DMS53 treated with DMSO at 0.1 percent for 48 hours (cell line): Measurements from ENCODE around the gene MDGA2.
A peak's percentile ranks its signal among the peaks of the same experiment; 100 is the strongest.

Experiments used
- DNase-seq: peaks from one replicate; lab custom pipeline; 2025; ENCODE audit not compliant: unreplicated experiment; lab: John Stamatoyannopoulos, UW

Gene MDGA2

GRCh38 chr14:47490766-47491165 lies 184.6 kb downstream of the MDGA2 start:
- DNase-seq = no peak

- no peak for DNase-seq
Observed at GRCh38 chr14:47490353-47490752, 185.1 kb downstream of the MDGA2 start.

GRCh38 chr14:47485421-47485820 lies 190.0 kb downstream of the MDGA2 start:
- DNase-seq = no peak

- DNase-seq = no peak
Observed at GRCh38 chr14:47483449-47483848, 192.0 kb downstream of the MDGA2 start.

- DNase-seq = no peak
Observed at GRCh38 chr14:47471075-47471474, 204.3 kb downstream of the MDGA2 start.

- DNase-seq = no peak
Observed at GRCh38 chr14:47466916-47467315, 208.5 kb downstream of the MDGA2 start.

- no peak for DNase-seq
Observed at GRCh38 chr14:47454025-47454424, 221.4 kb downstream of the MDGA2 start.

- DNase-seq = no peak
Observed at GRCh38 chr14:47447076-47447475, 228.3 kb downstream of the MDGA2 start.

- DNase-seq = peak; percentile 55
Observed at GRCh38 chr14:47442211-47442610, 233.2 kb downstream of the MDGA2 start.

- DNase-seq = no peak
Observed at GRCh38 chr14:47439953-47440352, 235.5 kb downstream of the MDGA2 start.

- no peak for DNase-seq
Observed at GRCh38 chr14:47438650-47439140, 236.7 kb downstream of the MDGA2 start.

GRCh38 chr14:47435331-47435965 lies 240.0 kb downstream of the MDGA2 start:
- no peak for DNase-seq

GRCh38 chr14:47427629-47428028 lies 247.8 kb downstream of the MDGA2 start:
- no peak for DNase-seq

GRCh38 chr14:47425302-47425701 lies 250.1 kb downstream of the MDGA2 start:
- DNase-seq = no peak

- no peak for DNase-seq
Observed at GRCh38 chr14:47422191-47422590, 253.2 kb downstream of the MDGA2 start.

- DNase-seq = no peak
Observed at GRCh38 chr14:47411523-47411922, 263.9 kb downstream of the MDGA2 start.

- DNase-seq = peak; percentile 3
Observed at GRCh38 chr14:47392326-47392725, 283.1 kb downstream of the MDGA2 start.

- no peak for DNase-seq
Observed at GRCh38 chr14:47390831-47391504, 284.4 kb downstream of the MDGA2 start.

- DNase-seq = no peak
Observed at GRCh38 chr14:47389535-47389934, 285.9 kb downstream of the MDGA2 start.

- no peak for DNase-seq
Observed at GRCh38 chr14:47366006-47366405, 309.4 kb downstream of the MDGA2 start.

- DNase-seq = no peak
Observed at GRCh38 chr14:47365233-47365632, 310.2 kb downstream of the MDGA2 start.

GRCh38 chr14:47353186-47353585 lies 322.2 kb downstream of the MDGA2 start:
- DNase-seq = no peak

GRCh38 chr14:47346849-47347248 lies 328.6 kb downstream of the MDGA2 start:
- DNase-seq = no peak
